ENCODE results near the gene DNAH1.

GRCh38 chr3:52437326-52438103 is 121.4 kb downstream of the DNAH1 start:
- TF ChIP-seq EZH2 (optimal IDR thresholded peaks at IDR 0.05; ENCODE audit: low read depth, low read length) (no peak), CTCF (IDR thresholded peaks at IDR 0.05; ENCODE audit: low read length) (no peak), EZH2phosphoT487 (IDR thresholded peaks at IDR 0.05; ENCODE audit: low read length) (no peak)
